ENCODE results near the gene LRRC53.

The LRRC53 gene

DNA sequence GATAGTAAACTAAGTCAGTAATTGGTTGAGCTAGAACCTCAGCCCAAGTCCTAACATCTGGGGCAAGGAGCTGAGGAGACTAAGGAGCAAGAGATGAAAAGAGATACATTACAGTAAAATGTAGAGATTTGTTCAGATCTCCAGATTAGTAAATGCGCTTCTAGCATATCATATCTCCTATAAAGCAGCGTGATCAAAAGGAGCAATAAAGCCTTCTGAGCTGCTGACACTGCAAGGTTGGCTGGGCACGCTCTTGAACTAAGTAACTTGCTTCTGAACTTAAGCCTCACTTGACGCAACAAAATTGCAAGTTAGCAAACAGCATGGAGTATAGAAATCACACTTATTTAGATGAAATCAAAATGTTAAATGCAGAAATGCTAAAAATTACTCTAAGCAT is 80.9 kb downstream of the LRRC53 start:
- H3K4me1 ChIP-seq (ENCODE audit: insufficient read depth, low read length): no peaks in the 10 kb centered on the region
- no peak overlapping the region for H3K9ac ChIP-seq (ENCODE audit: low read depth, low read length)
- H3K9me3 ChIP-seq (ENCODE audit: control insufficient read depth, insufficient read depth, low read length): no peaks in the 10 kb centered on the region
- H3K36me3 ChIP-seq (ENCODE audit: insufficient read depth, low read length): no peaks in the 10 kb centered on the region

DNA sequence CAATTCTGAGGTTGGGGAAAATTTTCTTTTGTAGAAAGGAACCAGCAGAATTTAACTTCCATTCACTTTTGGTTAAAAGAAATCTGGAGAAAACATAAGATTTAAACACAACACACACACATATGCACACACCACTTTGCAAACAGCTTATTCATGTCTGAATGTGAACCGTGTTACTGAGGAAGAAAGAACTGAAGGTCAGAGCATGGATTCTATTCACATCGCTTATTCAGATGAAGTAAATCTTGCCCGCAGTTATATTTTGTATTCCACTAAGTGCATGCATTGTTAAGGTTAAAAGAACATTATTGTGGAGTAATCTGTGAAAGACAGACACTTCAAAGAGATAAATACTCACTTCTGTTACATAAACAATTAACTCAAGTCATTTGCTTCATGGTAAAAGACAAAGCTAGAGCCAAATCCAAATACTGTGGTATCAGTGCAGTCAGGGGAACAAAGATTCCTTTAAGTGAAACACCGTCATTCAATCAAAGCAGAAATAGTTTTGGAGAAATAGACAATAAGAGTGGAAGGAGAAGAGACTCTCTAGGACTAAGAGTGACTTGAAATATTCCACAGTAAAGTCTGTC is 82.0 kb downstream of the LRRC53 start:
- Histone ChIP-seq H3K9me3 (ENCODE audit: control insufficient read depth, insufficient read depth, low read length) (no peaks in the 10 kb centered on the region), H3K9ac (ENCODE audit: low read depth, low read length) (no peak overlapping the region), H3K4me1 (ENCODE audit: insufficient read depth, low read length) (no peaks in the 10 kb centered on the region), H3K36me3 (ENCODE audit: insufficient read depth, low read length) (no peaks in the 10 kb centered on the region)

DNA sequence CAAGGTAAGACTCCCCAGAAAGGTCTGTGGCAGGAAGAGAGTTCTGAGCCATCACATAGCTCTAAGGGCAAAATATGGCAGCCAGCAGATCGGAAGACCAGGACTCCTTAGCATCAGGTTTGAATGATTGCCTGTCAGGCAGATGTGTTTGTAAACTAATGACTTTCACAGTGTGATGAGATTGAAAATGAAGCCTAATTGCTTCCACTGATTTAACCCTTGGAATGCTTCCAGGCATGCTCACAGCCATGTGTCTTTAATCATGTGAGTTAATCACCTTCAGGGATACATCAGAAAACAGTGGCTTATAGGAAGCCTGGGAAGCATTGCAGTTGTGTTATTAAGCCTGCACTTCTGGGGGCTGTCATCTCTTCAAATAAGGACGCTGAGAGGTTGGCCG is 82.8 kb downstream of the LRRC53 start:
- Histone ChIP-seq H3K36me3 (ENCODE audit: insufficient read depth, low read length) (no peaks in the 10 kb centered on the region), H3K4me1 (ENCODE audit: insufficient read depth, low read length) (no peaks in the 10 kb centered on the region), H3K9me3 (ENCODE audit: control insufficient read depth, insufficient read depth, low read length) (no peaks in the 10 kb centered on the region), H3K9ac (ENCODE audit: low read depth, low read length) (no peak overlapping the region)

DNA sequence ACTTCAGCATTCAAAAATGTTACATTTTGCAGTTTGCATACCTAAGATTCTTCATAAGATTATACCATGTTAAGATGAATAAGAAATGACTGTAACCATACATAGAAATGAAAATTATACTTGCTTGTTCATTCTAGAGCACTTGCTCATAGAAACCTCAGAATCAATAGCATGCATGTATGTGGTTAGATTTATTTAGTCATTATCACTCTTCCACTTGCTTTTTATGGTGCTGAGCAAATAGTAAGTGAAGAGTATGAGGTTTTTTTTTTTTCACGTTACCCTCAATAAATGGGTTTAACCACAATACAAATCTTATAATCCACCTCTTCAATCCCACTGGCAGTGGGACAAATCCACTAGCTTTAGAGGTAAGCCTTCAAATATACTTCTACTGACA is 84.7 kb downstream of the LRRC53 start:
- Histone ChIP-seq H3K36me3 (ENCODE audit: insufficient read depth, low read length) (no peaks in the 10 kb centered on the region), H3K4me1 (ENCODE audit: insufficient read depth, low read length) (no peaks in the 10 kb centered on the region), H3K9ac (ENCODE audit: low read depth, low read length) (no peak overlapping the region), H3K9me3 (ENCODE audit: control insufficient read depth, insufficient read depth, low read length) (no peaks in the 10 kb centered on the region)

DNA sequence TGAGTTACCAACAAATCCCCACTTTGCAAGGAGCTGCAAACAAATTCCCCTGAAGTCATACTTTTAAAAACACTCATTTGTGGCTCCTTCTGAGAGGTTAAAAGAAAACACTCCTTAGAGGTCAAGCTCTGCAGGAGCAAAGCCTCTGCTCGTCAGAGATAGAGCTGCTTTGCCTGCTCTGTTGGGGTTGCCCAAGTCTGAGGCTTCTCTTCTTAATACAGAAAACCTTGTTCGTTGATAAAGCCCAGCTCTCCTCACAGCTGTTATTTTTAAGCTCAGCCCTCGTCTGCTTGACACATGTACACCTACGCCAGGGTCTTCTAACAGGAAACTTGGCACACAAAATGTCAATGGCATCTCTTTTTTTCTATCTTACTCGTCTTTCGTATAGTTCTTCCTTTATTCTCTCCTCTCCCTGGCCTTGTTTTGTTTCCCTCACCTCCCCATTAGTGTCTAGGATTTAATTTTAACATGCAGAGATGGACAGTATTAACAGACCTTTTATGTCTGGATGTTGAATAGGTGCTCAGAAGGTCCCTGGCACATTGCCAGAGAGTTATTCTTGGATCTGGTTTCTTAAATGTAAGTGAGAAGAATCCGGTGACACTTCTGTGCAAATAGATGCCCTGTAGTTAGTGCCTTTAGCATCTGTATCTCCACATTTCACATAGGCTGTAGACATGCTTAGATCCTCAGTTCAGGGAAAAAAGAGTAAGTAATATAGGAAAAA is 86.0 kb downstream of the LRRC53 start:
- H3K36me3 ChIP-seq (ENCODE audit: insufficient read depth, low read length): no peaks in the 10 kb centered on the region
- H3K9me3 ChIP-seq (ENCODE audit: control insufficient read depth, insufficient read depth, low read length): no peaks in the 10 kb centered on the region
- no peak overlapping the region for H3K9ac ChIP-seq (ENCODE audit: low read depth, low read length)
- H3K4me1 ChIP-seq (ENCODE audit: insufficient read depth, low read length): no peaks in the 10 kb centered on the region

DNA sequence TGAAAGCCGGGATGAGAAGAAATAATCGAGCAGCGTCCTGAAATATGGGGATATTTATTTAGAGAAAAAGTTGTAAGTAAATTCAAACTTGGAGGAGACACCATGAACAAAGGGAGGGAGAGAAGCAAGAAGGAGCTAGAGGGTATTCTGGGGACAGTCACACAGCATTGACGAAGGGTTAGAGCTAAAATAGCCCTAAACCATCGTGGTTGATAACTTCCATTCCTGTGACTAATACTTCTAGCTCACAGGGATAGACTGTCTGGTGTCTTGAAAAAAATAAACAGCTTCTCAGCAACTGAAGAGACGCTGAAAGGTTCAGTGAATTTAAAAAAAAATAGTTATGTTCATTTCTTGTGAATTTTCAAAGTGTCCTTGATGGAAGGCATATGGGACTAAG is 86.7 kb downstream of the LRRC53 start:
- Histone ChIP-seq H3K9ac (ENCODE audit: low read depth, low read length) (no peak overlapping the region), H3K4me1 (ENCODE audit: insufficient read depth, low read length) (no peaks in the 10 kb centered on the region), H3K9me3 (ENCODE audit: control insufficient read depth, insufficient read depth, low read length) (no peaks in the 10 kb centered on the region)

DNA sequence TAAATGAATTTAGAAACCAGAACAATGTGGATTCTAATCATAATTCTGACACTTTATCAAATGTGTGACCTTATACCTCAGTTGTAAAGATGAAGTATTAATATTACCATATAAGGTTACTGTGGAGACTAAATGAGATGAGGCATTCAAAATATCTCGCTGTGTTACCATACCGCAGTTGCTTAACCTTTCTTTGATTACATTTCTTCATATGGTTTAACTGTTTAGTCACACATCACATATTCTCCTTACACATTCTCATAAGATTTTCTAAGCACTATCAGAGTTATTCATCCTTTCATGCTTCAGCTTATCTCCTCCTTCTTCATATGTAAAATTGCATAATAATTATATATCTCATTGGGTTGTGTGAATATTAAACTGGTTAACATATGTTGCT is 88.9 kb downstream of the LRRC53 start:
- Histone ChIP-seq H3K36me3 (ENCODE audit: insufficient read depth, low read length) (no peaks in the 10 kb centered on the region), H3K4me1 (ENCODE audit: insufficient read depth, low read length) (no peaks in the 10 kb centered on the region)

More for the DNA sequence above, 86.7 kb downstream of the LRRC53 start:
- H3K36me3 ChIP-seq (ENCODE audit: insufficient read depth, low read length): no peaks in the 10 kb centered on the region

DNA sequence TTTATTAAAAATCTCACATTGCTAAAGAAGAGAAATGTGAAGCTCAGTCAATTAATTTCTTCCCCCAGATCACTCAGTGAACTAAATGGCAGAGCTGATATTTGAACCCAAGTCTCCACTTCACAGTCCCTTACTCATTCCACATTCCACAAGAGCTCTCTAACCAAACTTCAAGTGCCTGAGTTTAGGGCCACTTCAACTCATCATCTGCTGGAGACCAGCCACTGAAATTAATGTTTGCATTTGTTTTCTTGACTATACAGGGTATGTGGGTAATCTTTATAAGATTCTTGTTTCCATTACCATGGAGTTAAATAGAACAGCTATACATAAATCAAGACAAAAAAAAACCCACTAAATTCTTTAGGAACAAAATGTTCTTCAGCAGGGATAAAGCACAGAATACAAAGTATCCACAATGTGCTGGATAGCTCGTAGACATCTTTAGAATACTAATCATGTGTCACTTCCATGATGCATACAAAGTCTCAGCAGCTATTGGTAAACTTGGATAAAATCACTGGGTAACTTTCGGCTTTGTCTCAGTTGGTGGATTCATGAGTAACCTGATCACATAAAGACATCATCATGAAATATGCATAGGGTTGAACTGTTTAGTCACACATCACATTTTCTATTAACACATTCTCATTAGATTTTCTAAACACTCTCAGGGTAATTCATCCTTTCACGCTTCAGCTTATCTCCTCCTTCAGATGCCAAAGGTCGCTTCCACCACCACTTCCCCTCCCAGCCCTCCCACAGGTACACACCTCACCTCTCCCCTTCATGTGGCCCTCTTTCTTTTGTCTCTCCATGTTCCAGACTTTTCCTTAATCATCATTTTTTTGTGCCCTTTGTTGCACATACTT is 89.8 kb downstream of the LRRC53 start:
- H3K9ac ChIP-seq (ENCODE audit: low read depth, low read length): no peak overlapping the region
- no peaks in the 10 kb centered on the region for H3K4me1 ChIP-seq (ENCODE audit: insufficient read depth, low read length)
- no peaks in the 10 kb centered on the region for H3K36me3 ChIP-seq (ENCODE audit: insufficient read depth, low read length)
- no peaks in the 10 kb centered on the region for H3K9me3 ChIP-seq (ENCODE audit: control insufficient read depth, insufficient read depth, low read length)

More for the DNA sequence above, 88.9 kb downstream of the LRRC53 start:
- Histone ChIP-seq H3K9me3 (ENCODE audit: control insufficient read depth, insufficient read depth, low read length) (no peaks in the 10 kb centered on the region), H3K9ac (ENCODE audit: low read depth, low read length) (no peak overlapping the region)

DNA sequence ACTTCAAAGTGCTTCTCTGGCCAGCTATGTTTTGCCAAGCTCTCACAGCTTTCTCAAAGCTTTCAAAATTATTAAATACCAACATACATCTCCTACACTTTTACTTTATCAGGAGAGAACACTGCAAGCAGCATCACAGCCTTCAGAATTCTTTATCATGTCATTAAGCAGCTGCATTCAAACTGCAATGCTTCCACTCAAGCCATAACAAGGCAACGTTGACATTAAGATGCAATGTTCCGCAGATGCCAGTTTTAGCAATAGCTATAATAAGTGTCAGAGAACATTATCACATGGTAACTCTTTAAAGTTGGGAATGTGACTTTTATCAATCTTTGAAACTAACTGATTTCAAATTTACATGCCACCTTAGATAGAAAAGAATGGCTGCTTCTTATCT is 91.9 kb downstream of the LRRC53 start:
- Histone ChIP-seq H3K9me3 (ENCODE audit: control insufficient read depth, insufficient read depth, low read length) (no peaks in the 10 kb centered on the region), H3K9ac (ENCODE audit: low read depth, low read length) (no peak overlapping the region)

More for the DNA sequence above, 91.9 kb downstream of the LRRC53 start:
- Histone ChIP-seq H3K4me1 (ENCODE audit: insufficient read depth, low read length) (no peaks in the 10 kb centered on the region), H3K36me3 (ENCODE audit: insufficient read depth, low read length) (no peaks in the 10 kb centered on the region)

Data from ES-I3 (cell line).